CD4-positive, alpha-beta T cell (primary cell): ENCODE results near the gene MGRN1. TPM values are rescaled to one million over a fixed set of nuclear protein-coding genes. Genes with fewer than 3 reads are reported as not detected.

Source experiments
- ATAC-seq: fragments of 200-7000 bp; cut with Tn5 transposase; one replicate; pipeline ENCODE4 v1.10.0; 2022; ENCODE audit warnings: mild to moderate bottlenecking; ENCODE audit not compliant: poor library complexity
- CTCF ChIA-PET: fragments of 350-600 bp; sonication (Branson Sonifier 250); formaldehyde crosslinking; loops from one replicate; lab custom pipeline; 2021; ENCODE audit warnings: antibody characterized with exemption, inconsistent platforms; lab: Charles Lee
- POLR2A ChIA-PET: fragments of 350-600 bp; sonication (Branson Sonifier 250); formaldehyde crosslinking; loops from one replicate; lab custom pipeline; 2021; ENCODE audit warnings: antibody characterized with exemption, inconsistent platforms; lab: Charles Lee
- DNase-seq, 14 experiments: peaks; one replicate each; pipeline ENCODE4 v3.0.0-alpha.2; 2013 to 2020; ENCODE audit warnings: mixed read lengths in 2 of 14
- H3K27ac ChIP-seq, 2 donors: one replicate each; pipeline versions ENCODE4 v1.5.1 to v1.7.0; 2013; ENCODE audit warnings: low read length in 2 of 2, low read depth in 1 of 2, mild to moderate bottlenecking in 1 of 2
- H3K27me3 ChIP-seq, 2 experiments: 1 replicate in 1 of 2; 2 replicates in 1 of 2; pipeline versions ENCODE4 v1.6.1 to v1.7.0; 2013; ENCODE audit warnings: low read length in 2 of 2, control low read depth in 1 of 2, mild to moderate bottlenecking in 1 of 2, moderate library complexity in 1 of 2; ENCODE audit not compliant: insufficient read depth in 2 of 2, control insufficient read depth in 1 of 2
- H3K36me3 ChIP-seq: one replicate; pipeline ENCODE4 v1.6.1; 2013; ENCODE audit warnings: low read length, control low read depth; ENCODE audit not compliant: insufficient read depth
- H3K4me1 ChIP-seq: one replicate; pipeline ENCODE4 v1.6.1; 2013; ENCODE audit warnings: low read length, control low read depth; ENCODE audit not compliant: insufficient read depth
- H3K4me3 ChIP-seq: one replicate; pipeline ENCODE4 v1.5.1; 2013; ENCODE audit warnings: mild to moderate bottlenecking, low read length, moderate library complexity
- H3K9me3 ChIP-seq, 2 experiments: 1 replicate in 1 of 2; 2 replicates in 1 of 2; pipeline versions ENCODE4 v1.6.1 to v1.7.0; 2013; ENCODE audit warnings: low read length in 2 of 2, mild to moderate bottlenecking in 2 of 2, control low read depth in 1 of 2, moderate library complexity in 1 of 2; ENCODE audit not compliant: control insufficient read depth in 1 of 2, insufficient read depth in 1 of 2
- H3K27ac Mint-ChIP-seq: one replicate; pipeline ENCODE4 v1.8.0; 2020; ENCODE audit warnings: mixed read lengths
- H3K27me3 Mint-ChIP-seq: one replicate; pipeline ENCODE4 v1.8.0; 2021; ENCODE audit warnings: mixed read lengths
- H3K36me3 Mint-ChIP-seq: one replicate; pipeline ENCODE4 v1.8.0; 2021; ENCODE audit warnings: low read depth, mixed read lengths
- H3K4me1 Mint-ChIP-seq: one replicate; pipeline ENCODE4 v1.8.0; 2021; ENCODE audit warnings: low read depth, mixed read lengths
- H3K4me3 Mint-ChIP-seq: one replicate; pipeline ENCODE4 v1.8.0; 2020; ENCODE audit warnings: mild to moderate bottlenecking, mixed read lengths
- H3K9me3 Mint-ChIP-seq: one replicate; pipeline ENCODE4 v1.8.0; 2020; ENCODE audit warnings: mixed read lengths
- intact Hi-C, 2 experiments: fragments of 100-400 bp; cut with DNase I in 1 of 2; cut with micrococcal nuclease in 1 of 2; formaldehyde crosslinking; loops; one replicate each; pipeline versions ENCODE4 v1.15.1 to v1.9.0; 2023 to 2025; cut with DNase I, micrococcal nuclease
- total RNA-seq, 174 experiments: library from RNA in 2 of 174; stranded (reverse) in 2 of 174; gene quantifications; one replicate each; pipeline ENCODE4 v1.2.3 and lab custom pipeline; 2021 to 2026
- TF ChIP-seq, protein P1 (sequence below): fragments of 200-600 bp; IDR thresholded peaks from one replicate; pipeline ENCODE4 v1.8.0; 2022; ENCODE audit warnings: antibody characterized with exemption, mild to moderate bottlenecking

MGRN1 gene
- total RNA-seq, 2 experiments from 2014 or later: 45.9 to 48.6 TPM

DNA sequence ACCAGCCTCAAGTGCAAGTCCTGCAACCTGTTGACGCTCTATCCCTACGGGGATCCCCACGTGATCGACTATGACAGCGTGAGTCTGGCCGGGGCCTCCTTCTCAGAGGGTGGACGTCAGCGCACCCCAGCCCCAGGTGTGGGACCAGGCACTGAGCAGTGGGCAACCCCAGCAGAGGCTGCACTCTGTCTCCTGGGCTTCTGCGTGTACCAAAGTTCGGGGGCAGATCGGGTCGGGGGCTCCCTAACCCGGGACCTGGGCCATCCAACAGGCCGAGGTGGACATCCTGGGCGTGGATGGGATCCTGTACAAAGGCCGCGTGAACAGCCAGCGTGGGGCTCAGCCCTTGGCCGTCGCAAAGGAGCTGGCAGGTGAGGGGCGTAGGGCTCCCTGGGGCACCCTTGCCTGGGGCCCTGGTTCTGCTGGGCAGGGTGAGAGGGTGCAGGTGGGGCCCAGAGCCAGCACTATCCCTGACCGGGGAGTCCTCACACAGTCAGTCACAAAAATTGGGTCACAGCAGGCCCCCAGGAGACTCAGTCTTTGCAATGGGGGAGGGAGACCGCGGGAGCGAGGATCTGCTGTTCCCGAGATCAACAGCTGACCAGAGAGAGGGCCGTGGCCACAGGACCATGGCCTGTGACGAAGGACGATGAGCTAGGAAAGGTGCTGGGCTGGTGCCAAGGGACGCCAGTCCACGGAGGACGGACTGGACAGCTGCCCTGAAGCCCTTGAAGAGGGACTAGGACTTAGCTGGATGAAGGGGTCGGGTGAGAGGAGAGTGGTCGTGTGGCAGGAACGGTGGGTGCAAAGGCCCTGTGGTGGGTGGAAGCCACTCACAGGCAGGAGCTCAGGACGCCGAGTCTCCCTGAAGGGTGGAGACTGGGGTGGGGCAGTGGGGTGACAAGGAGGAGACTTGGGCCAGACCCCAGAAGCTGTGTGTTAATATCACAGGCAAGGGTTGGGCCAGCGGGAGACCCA, 29.9 kb upstream of the MGRN1 start:
- ChIA-PET CTCF (no interaction called here), POLR2A (no interaction called here)
- Mint-ChIP-seq H3K27me3 (no peaks in the 10 kb centered on the region), H3K27ac (no peak overlapping the region), H3K9me3 (no peaks in the 10 kb centered on the region), H3K4me1 (no peaks in the 10 kb centered on the region), H3K36me3 (no peaks in the 10 kb centered on the region), H3K4me3 (no peak overlapping the region)
- intact Hi-C loops: no loop called here
- H3K4me3 ChIP-seq: no peak overlapping the region
- no peak for DNase-seq
- no peak for ATAC-seq
- TF ChIP-seq, protein P1, sequence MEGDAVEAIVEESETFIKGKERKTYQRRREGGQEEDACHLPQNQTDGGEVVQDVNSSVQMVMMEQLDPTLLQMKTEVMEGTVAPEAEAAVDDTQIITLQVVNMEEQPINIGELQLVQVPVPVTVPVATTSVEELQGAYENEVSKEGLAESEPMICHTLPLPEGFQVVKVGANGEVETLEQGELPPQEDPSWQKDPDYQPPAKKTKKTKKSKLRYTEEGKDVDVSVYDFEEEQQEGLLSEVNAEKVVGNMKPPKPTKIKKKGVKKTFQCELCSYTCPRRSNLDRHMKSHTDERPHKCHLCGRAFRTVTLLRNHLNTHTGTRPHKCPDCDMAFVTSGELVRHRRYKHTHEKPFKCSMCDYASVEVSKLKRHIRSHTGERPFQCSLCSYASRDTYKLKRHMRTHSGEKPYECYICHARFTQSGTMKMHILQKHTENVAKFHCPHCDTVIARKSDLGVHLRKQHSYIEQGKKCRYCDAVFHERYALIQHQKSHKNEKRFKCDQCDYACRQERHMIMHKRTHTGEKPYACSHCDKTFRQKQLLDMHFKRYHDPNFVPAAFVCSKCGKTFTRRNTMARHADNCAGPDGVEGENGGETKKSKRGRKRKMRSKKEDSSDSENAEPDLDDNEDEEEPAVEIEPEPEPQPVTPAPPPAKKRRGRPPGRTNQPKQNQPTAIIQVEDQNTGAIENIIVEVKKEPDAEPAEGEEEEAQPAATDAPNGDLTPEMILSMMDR: no peak
- no peak overlapping the region for H3K27ac ChIP-seq
- no peaks in the 10 kb centered on the region for H3K9me3 ChIP-seq
- no peaks in the 10 kb centered on the region for H3K27me3 ChIP-seq
- H3K36me3 ChIP-seq: no peaks in the 10 kb centered on the region
- H3K4me1 ChIP-seq: no peaks in the 10 kb centered on the region

- DNase-seq (no peak), ATAC-seq (no peak)
- H3K36me3 ChIP-seq: no peaks in the 10 kb centered on the region
Observed at GRCh38 chr16:4597174-4597573, 27.5 kb upstream of the MGRN1 start.

DNA sequence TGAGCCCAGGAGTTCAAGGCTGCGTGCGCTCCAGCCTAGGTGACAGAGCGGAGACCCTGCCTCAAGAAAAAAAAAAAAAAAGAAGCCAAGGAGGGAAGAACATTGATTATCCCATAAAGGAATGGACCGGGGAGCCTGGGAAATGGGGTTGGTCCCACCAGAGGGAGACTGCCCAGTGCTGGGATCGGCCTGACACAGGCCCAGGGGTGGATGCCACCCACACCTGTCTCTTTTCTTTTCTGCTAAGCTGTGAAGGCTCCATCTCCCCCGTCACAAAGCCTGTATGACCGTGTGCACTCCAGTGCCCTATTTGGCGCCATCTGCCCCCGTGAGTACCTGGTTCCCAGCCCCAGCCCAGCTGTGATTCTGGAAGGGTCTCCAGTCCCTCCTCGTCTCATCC, 25.6 kb upstream of the MGRN1 start:
- no peaks in the 10 kb centered on the region for H3K36me3 Mint-ChIP-seq
- CTCF ChIA-PET: no interaction called here

More at GRCh38 chr16:4597174-4597573, 27.5 kb upstream of the MGRN1 start:
- intact Hi-C loops: no loop called here
- Mint-ChIP-seq H3K4me1 (no peaks in the 10 kb centered on the region), H3K4me3 (no peak overlapping the region), H3K27me3 (no peaks in the 10 kb centered on the region), H3K36me3 (no peaks in the 10 kb centered on the region), H3K9me3 (no peaks in the 10 kb centered on the region), H3K27ac (no peak overlapping the region)
- H3K4me3 ChIP-seq: no peak overlapping the region
- H3K27me3 ChIP-seq: no peaks in the 10 kb centered on the region
- H3K4me1 ChIP-seq: no peaks in the 10 kb centered on the region
- TF ChIP-seq, protein P1: no peak
- H3K27ac ChIP-seq: no peak overlapping the region
- H3K9me3 ChIP-seq: no peaks in the 10 kb centered on the region
- POLR2A ChIA-PET: no interaction called here
- CTCF ChIA-PET: no interaction called here

More for the DNA sequence above, 25.6 kb upstream of the MGRN1 start:
- Histone ChIP-seq H3K4me3 (no peak overlapping the region), H3K36me3 (no peaks in the 10 kb centered on the region), H3K9me3 (no peaks in the 10 kb centered on the region), H3K27me3 (no peaks in the 10 kb centered on the region), H3K27ac (no peak overlapping the region), H3K4me1 (no peaks in the 10 kb centered on the region)
- TF ChIP-seq, protein P1: no peak
- H3K4me1 Mint-ChIP-seq: no peaks in the 10 kb centered on the region
- ATAC-seq (no peak), DNase-seq (no peak)
- H3K9me3 Mint-ChIP-seq: no peaks in the 10 kb centered on the region
- no peak overlapping the region for H3K27ac Mint-ChIP-seq
- no peaks in the 10 kb centered on the region for H3K27me3 Mint-ChIP-seq
- H3K4me3 Mint-ChIP-seq: no peak overlapping the region
- intact Hi-C loops: no loop called here
- POLR2A ChIA-PET: no interaction called here
